ENCODE data around the gene CCNI.

- TF ChIP-seq CTCF (conservative IDR thresholded peaks at IDR 0.05) (no peak), EZH2 (IDR thresholded peaks at IDR 0.05; ENCODE audit: low read depth) (no peak)
Measured at GRCh38 chr4:77123411-77123810, 47.6 kb upstream of the CCNI start.
